ENCODE results near the gene KRT81.
"Not testable (repeated sequence)": the region's sequence is repeated elsewhere in the genome, so short reads cannot be mapped to it uniquely, and the experiment has no call there.

Gene KRT81

DNA sequence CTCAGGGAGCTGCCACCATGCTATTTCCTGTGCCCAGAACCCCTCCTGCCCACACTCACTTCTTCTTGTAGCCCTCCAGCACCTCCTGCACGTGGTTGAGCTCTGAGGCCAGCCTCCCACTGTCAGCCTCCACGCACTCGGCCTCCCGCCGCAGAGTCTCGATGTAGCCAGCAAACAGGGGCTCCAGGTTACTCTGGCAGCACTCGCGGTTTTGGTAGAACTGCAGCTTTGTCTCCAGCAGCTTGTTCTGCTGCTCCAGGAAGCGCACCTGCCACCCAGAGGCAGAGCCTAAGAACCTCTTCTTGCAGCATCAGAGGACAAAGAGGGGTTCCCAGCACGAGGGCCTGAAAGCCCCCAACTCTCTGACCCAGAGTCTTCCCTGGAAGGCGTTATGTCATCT is 27.8 kb upstream of the KRT81 start:
- no peak for DNase-seq (ENCODE audit: extremely low spot score)

DNA sequence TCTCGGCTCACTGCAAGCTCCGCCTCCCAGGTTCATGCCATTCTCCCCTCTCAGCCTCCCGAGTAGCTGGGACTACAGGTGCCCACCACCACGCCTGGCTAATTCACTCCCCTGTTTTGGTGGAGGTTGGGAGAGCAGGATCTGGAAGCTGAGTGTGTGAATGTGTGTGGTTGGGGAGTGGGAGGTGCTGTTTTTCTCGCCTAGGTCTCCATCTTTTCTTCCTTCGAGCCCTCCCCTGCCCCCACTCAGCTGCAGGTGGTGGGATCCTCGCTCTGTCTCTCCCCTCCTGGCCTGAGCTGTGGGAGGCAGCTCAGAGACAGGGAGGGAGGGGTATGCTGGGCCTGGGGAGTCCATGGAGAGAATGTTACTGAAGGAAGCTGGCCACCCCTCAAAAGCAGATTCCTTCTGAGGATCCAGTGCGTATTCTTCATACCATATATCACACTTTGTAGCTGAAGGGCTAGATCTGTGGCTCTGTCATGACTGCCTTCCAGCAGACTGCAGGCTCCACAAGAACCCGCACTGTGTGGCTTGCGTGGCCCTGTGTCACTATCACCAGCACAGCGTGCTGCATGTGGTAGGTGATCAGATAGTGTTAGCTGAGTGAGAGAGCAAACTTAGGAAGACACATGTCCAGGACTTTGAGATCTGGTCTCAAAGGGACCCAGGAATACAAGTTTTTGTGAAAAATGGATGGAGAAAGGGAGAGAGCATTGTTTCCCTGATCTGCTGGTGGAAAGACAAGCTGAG is 27.1 kb upstream of the KRT81 start:
- TF ChIP-seq CTBP1 (IDR thresholded peaks at IDR 0.05; ENCODE audit: borderline replicate concordance) (no peak), TARDBP (IDR thresholded peaks at IDR 0.05) (no peak), FOXK2 (IDR thresholded peaks at IDR 0.05) (no peak), ELF4 (IDR thresholded peaks at IDR 0.05) (no peak), HDGF (IDR thresholded peaks at IDR 0.05; ENCODE audit: borderline replicate concordance) (no peak), SUZ12 (IDR thresholded peaks at IDR 0.05) (no peak), SP1 (IDR thresholded peaks at IDR 0.05) (no peak), FOXM1 (IDR thresholded peaks at IDR 0.05; ENCODE audit: borderline replicate concordance) (no peak), NFRKB (IDR thresholded peaks at IDR 0.05) (no peak), ARNT (IDR thresholded peaks at IDR 0.05) (no peak), PKNOX1 (IDR thresholded peaks at IDR 0.05) (no peak), ZNF384 (IDR thresholded peaks at IDR 0.05) (no peak), L3MBTL2 (conservative IDR thresholded peaks at IDR 0.05) (no peak), BHLHE40 (IDR thresholded peaks at IDR 0.05; ENCODE audit: borderline replicate concordance) (no peak)
- DNase-seq (ENCODE audit: extremely low spot score): no peak
- ChIA-PET CTCF (no interaction called here), POLR2A (no interaction called here)

More for the DNA sequence above, 27.8 kb upstream of the KRT81 start:
- ChIA-PET CTCF (no interaction called here), POLR2A (no interaction called here)
- TF ChIP-seq LEF1 (IDR thresholded peaks at IDR 0.05; ENCODE audit: borderline replicate concordance) (no peak), BHLHE40 (IDR thresholded peaks at IDR 0.05; ENCODE audit: borderline replicate concordance) (no peak), SP1 (IDR thresholded peaks at IDR 0.05) (no peak), ELF4 (IDR thresholded peaks at IDR 0.05) (no peak), FOXA1 (IDR thresholded peaks at IDR 0.05) (no peak), NFRKB (IDR thresholded peaks at IDR 0.05) (no peak), PKNOX1 (IDR thresholded peaks at IDR 0.05) (no peak), ARNT (IDR thresholded peaks at IDR 0.05) (no peak), CTBP1 (IDR thresholded peaks at IDR 0.05; ENCODE audit: borderline replicate concordance) (no peak), L3MBTL2 (conservative IDR thresholded peaks at IDR 0.05) (no peak), HDGF (IDR thresholded peaks at IDR 0.05; ENCODE audit: borderline replicate concordance) (no peak), FOXM1 (IDR thresholded peaks at IDR 0.05; ENCODE audit: borderline replicate concordance) (no peak), TARDBP (IDR thresholded peaks at IDR 0.05) (no peak), SUZ12 (IDR thresholded peaks at IDR 0.05) (no peak), ZNF384 (IDR thresholded peaks at IDR 0.05) (no peak)

DNA sequence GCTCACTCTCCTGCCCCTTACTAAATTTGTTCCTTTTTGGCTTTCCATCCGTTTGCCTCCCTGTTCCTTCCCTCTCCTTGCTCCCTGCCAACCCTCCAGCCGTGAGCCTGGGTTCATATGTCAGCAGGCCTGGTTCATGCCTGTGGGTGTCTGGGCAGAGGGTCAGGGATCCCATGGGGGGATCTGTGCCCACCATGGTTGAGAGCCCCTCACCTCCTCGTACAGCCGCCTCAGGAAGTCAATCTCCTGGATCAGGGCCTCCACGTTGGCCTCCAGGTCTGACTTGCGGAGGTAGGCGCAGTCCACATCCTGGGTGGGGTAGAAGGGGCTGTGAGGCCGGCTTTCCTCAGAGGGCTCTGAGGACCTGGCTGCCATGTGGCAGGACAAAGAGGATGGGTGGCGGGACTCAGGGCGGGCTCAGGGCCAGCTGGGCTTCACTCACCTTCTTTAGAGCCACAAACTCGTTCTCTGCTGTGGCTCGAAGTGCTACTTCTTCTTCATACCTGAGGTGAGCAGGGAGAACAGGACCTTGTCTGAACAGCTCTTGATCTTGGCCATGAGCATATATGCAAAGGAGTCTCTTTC is 26.2 kb upstream of the KRT81 start:
- no peak for DNase-seq (ENCODE audit: extremely low spot score)
- TF ChIP-seq CTBP1 (IDR thresholded peaks at IDR 0.05; ENCODE audit: borderline replicate concordance): no peak
- TF ChIP-seq HDGF (IDR thresholded peaks at IDR 0.05; ENCODE audit: borderline replicate concordance): no peak
- no peak for TF ChIP-seq FOXM1 (IDR thresholded peaks at IDR 0.05; ENCODE audit: borderline replicate concordance)
- no peak for TF ChIP-seq NFRKB (IDR thresholded peaks at IDR 0.05)
- TF ChIP-seq FOXA1 (IDR thresholded peaks at IDR 0.05): no peak
- TF ChIP-seq BHLHE40 (IDR thresholded peaks at IDR 0.05; ENCODE audit: borderline replicate concordance): no peak
- TF ChIP-seq TARDBP (IDR thresholded peaks at IDR 0.05): no peak
- no peak for TF ChIP-seq PKNOX1 (IDR thresholded peaks at IDR 0.05)
- POLR2A ChIA-PET: no interaction called here
- CTCF ChIA-PET: no interaction called here

GRCh38 chr12:52316701-52317100 is 25.4 kb upstream of the KRT81 start:
- ChIA-PET CTCF (interaction anchor here (1.6 kb wide), 1 partner anchor 10 kb away, joined by 9 read pairs; no protein-coding TSS in a partner anchor), POLR2A (no interaction called here)
- no peak for DNase-seq (ENCODE audit: extremely low spot score)
- TF ChIP-seq L3MBTL2 (conservative IDR thresholded peaks at IDR 0.05) (no peak), ARNT (IDR thresholded peaks at IDR 0.05) (no peak), BHLHE40 (IDR thresholded peaks at IDR 0.05; ENCODE audit: borderline replicate concordance) (no peak), PKNOX1 (IDR thresholded peaks at IDR 0.05) (no peak), HDGF (IDR thresholded peaks at IDR 0.05; ENCODE audit: borderline replicate concordance) (no peak), CTBP1 (IDR thresholded peaks at IDR 0.05; ENCODE audit: borderline replicate concordance) (no peak), FOXM1 (IDR thresholded peaks at IDR 0.05; ENCODE audit: borderline replicate concordance) (no peak), SP1 (IDR thresholded peaks at IDR 0.05) (no peak), ELF4 (IDR thresholded peaks at IDR 0.05) (no peak)

- CTCF ChIA-PET: interaction anchor here (0.7 to 1.6 kb wide), 2 partner anchors 9 to 11 kb away, joined by 3 to 9 read pairs; no protein-coding TSS in a partner anchor
- no peak for DNase-seq (ENCODE audit: extremely low spot score)
- TF ChIP-seq SUZ12 (IDR thresholded peaks at IDR 0.05) (no peak), LEF1 (IDR thresholded peaks at IDR 0.05; ENCODE audit: borderline replicate concordance) (no peak), FOXM1 (IDR thresholded peaks at IDR 0.05; ENCODE audit: borderline replicate concordance) (no peak), FOXK2 (IDR thresholded peaks at IDR 0.05) (no peak), NFRKB (IDR thresholded peaks at IDR 0.05) (no peak), FOXA1 (IDR thresholded peaks at IDR 0.05) (no peak), SP1 (IDR thresholded peaks at IDR 0.05) (no peak), TARDBP (IDR thresholded peaks at IDR 0.05) (no peak), CTBP1 (IDR thresholded peaks at IDR 0.05; ENCODE audit: borderline replicate concordance) (no peak), BHLHE40 (IDR thresholded peaks at IDR 0.05; ENCODE audit: borderline replicate concordance) (no peak), ZNF384 (IDR thresholded peaks at IDR 0.05) (no peak), HDGF (IDR thresholded peaks at IDR 0.05; ENCODE audit: borderline replicate concordance) (no peak), ARNT (IDR thresholded peaks at IDR 0.05) (no peak), ELF4 (IDR thresholded peaks at IDR 0.05) (no peak), PKNOX1 (IDR thresholded peaks at IDR 0.05) (no peak)
- POLR2A ChIA-PET: no interaction called here
These were observed 25.0 kb upstream of the KRT81 start for GRCh38 chr12:52316290-52316689.

- POLR2A ChIA-PET: not testable (repeated sequence)
- peak; percentile 42 for DNase-seq (ENCODE audit: extremely low spot score)
These were observed 24.4 kb upstream of the KRT81 start for GRCh38 chr12:52315721-52316120.

More at GRCh38 chr12:52315721-52316120, 24.4 kb upstream of the KRT81 start:
- CTCF ChIA-PET: interaction anchor here (0.7 to 1.6 kb wide), 2 partner anchors 9 to 11 kb away, joined by 3 to 9 read pairs; no protein-coding TSS in a partner anchor

Data from HEK293T (cell line).